Fibroblast of skin of left quadriceps (primary cell): ENCODE measurements around the gene LHPP.

Source experiments
- DNase-seq, 2 experiments: peaks; one replicate each; pipeline ENCODE4 v3.0.0-alpha.2; 2013; ENCODE audit warnings: low read depth in 2 of 2

The LHPP gene

GRCh38 chr10:124595143-124595883 is 133.7 kb downstream of the LHPP start:
- DNase-seq, result no peak

GRCh38 chr10:124596116-124596785 is 134.6 kb downstream of the LHPP start:
- DNase-seq, result no peak

- DNase-seq, result no peak
Observed at GRCh38 chr10:124596962-124597845, 135.6 kb downstream of the LHPP start.

- DNase-seq, result no peak
Observed at GRCh38 chr10:124597846-124598165, 136.2 kb downstream of the LHPP start.

- no peak for DNase-seq
Observed at GRCh38 chr10:124598196-124598595, 136.6 kb downstream of the LHPP start.

- no peak for DNase-seq
Observed at GRCh38 chr10:124598773-124599587, 137.4 kb downstream of the LHPP start.

GRCh38 chr10:124599588-124600050 is 138.0 kb downstream of the LHPP start:
- DNase-seq, result no peak

- no peak for DNase-seq
Observed at GRCh38 chr10:124600051-124600880, 138.6 kb downstream of the LHPP start.

- no peak for DNase-seq
Observed at GRCh38 chr10:124601016-124601415, 139.4 kb downstream of the LHPP start.

GRCh38 chr10:124601431-124602120 is 140.0 kb downstream of the LHPP start:
- no peak for DNase-seq

GRCh38 chr10:124602121-124602561 is 140.5 kb downstream of the LHPP start:
- no peak for DNase-seq

GRCh38 chr10:124602646-124603365 is 141.2 kb downstream of the LHPP start:
- no peak for DNase-seq

GRCh38 chr10:124603376-124604213 is 142.0 kb downstream of the LHPP start:
- DNase-seq, result no peak

GRCh38 chr10:124604214-124605000 is 142.8 kb downstream of the LHPP start:
- no peak for DNase-seq

- no peak for DNase-seq
Observed at GRCh38 chr10:124605001-124605370, 143.4 kb downstream of the LHPP start.

- no peak for DNase-seq
Observed at GRCh38 chr10:124605481-124605855, 143.8 kb downstream of the LHPP start.
